Activated naive CD8-positive, alpha-beta T cell treated with anti-CD3 and anti-CD28 coated beads, Interleukin-2, amount 50 U/mL, for 24 hours (primary cell): ENCODE data around the gene ARHGEF4.
"Not testable (repeated sequence)": the region's sequence is repeated elsewhere in the genome, so short reads cannot be mapped to it uniquely, and the experiment has no call there.

ENCODE experiments used
- ATAC-seq: fragments of 150-1000 bp; cut with Tn5 transposase; one replicate; pipeline ENCODE4 v1.10.0; 2021
- DNase-seq: peaks from one replicate; pipeline ENCODE4 v3.0.0; 2021
- H3K27ac Mint-ChIP-seq: one replicate; pipeline ENCODE4 v1.8.0; 2021; ENCODE audit warnings: mild to moderate bottlenecking, mixed read lengths
- H3K27me3 Mint-ChIP-seq: one replicate; pipeline ENCODE4 v1.8.0; 2021; ENCODE audit warnings: mixed read lengths
- H3K36me3 Mint-ChIP-seq: one replicate; pipeline ENCODE4 v1.8.0; 2021; ENCODE audit warnings: low read depth, mixed read lengths
- H3K4me1 Mint-ChIP-seq: one replicate; pipeline ENCODE4 v1.8.0; 2021; ENCODE audit warnings: mixed read lengths
- H3K4me3 Mint-ChIP-seq: one replicate; pipeline ENCODE4 v1.8.0; 2021; ENCODE audit warnings: mild to moderate bottlenecking, moderate library complexity, mixed read lengths
- H3K9me3 Mint-ChIP-seq: one replicate; pipeline ENCODE4 v1.8.0; 2021; ENCODE audit warnings: mixed read lengths

The ARHGEF4 gene

GRCh38 chr2:131077182-131077846 lies 240.6 kb downstream of the ARHGEF4 start:
- peaks cover 22% of the 10 kb centered on the region for H3K4me1 Mint-ChIP-seq
- no peaks in the 10 kb centered on the region for H3K9me3 Mint-ChIP-seq
- H3K4me3 Mint-ChIP-seq, result no peak overlapping the region
- H3K36me3 Mint-ChIP-seq, result peaks cover 58% of the 10 kb centered on the region
- no peak for DNase-seq
- no peak overlapping the region for H3K27ac Mint-ChIP-seq
- no peak for ATAC-seq
- H3K27me3 Mint-ChIP-seq, result no peaks in the 10 kb centered on the region

GRCh38 chr2:131077966-131078365 lies 241.3 kb downstream of the ARHGEF4 start:
- no peak overlapping the region for H3K4me3 Mint-ChIP-seq

GRCh38 chr2:131079931-131080330 lies 243.2 kb downstream of the ARHGEF4 start:
- Mint-ChIP-seq H3K36me3 (peaks cover 61% of the 10 kb centered on the region), H3K4me1 (peaks cover 23% of the 10 kb centered on the region)
- H3K9me3 Mint-ChIP-seq, H3K27ac Mint-ChIP-seq, DNase-seq, H3K27me3 Mint-ChIP-seq, H3K4me3 Mint-ChIP-seq, ATAC-seq: not testable (repeated sequence)

More at GRCh38 chr2:131077966-131078365, 241.3 kb downstream of the ARHGEF4 start:
- Mint-ChIP-seq H3K27me3 (no peaks in the 10 kb centered on the region), H3K4me1 (peaks cover 22% of the 10 kb centered on the region), H3K36me3 (peaks cover 62% of the 10 kb centered on the region), H3K27ac (peak overlapping the region; percentile 25), H3K9me3 (no peaks in the 10 kb centered on the region)
- DNase-seq, result no peak
- ATAC-seq, result no peak

- no peak for DNase-seq
- Mint-ChIP-seq H3K9me3 (no peaks in the 10 kb centered on the region), H3K27ac (peak overlapping the region; percentile 1), H3K36me3 (peaks cover 68% of the 10 kb centered on the region), H3K4me1 (peaks cover 26% of the 10 kb centered on the region), H3K27me3 (no peaks in the 10 kb centered on the region), H3K4me3 (no peak overlapping the region)
- ATAC-seq, result no peak
These were observed 244.5 kb downstream of the ARHGEF4 start for GRCh38 chr2:131081190-131081589.

- no peak overlapping the region for H3K27ac Mint-ChIP-seq
- H3K36me3 Mint-ChIP-seq, result peaks cover 62% of the 10 kb centered on the region
- ATAC-seq (no peak), DNase-seq (no peak)
- no peaks in the 10 kb centered on the region for H3K9me3 Mint-ChIP-seq
- no peaks in the 10 kb centered on the region for H3K27me3 Mint-ChIP-seq
- no peak overlapping the region for H3K4me3 Mint-ChIP-seq
- H3K4me1 Mint-ChIP-seq, result peaks cover 32% of the 10 kb centered on the region
These were observed 248.9 kb downstream of the ARHGEF4 start for GRCh38 chr2:131085646-131086045.

DNA sequence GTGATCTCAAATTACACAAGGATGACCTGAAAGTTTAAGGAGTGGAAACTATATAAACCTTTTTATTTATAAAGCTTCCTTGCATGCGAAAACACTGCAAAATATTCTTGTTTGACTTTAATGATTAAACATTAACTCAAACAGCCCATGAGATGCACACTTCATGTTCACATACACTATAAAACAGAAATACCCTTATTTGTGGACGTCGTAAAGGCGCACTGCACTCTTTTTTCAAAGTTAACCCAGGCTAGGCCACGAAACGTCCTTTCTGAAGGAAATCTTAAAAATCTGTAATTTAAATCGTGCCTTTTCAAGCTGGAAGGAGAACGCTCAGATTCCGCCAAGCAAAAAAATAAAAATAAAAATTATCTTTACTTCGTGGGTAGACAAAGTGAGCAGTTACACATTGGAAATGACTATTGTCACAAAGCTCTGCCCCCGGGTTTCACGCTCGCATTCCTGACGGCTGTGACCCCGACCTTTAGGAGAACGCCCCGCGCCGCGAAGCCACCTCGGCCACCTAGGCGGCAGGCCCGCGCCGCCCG lies 255.8 kb downstream of the ARHGEF4 start:
- H3K4me1 Mint-ChIP-seq, result peaks cover 31% of the 10 kb centered on the region
- no peaks in the 10 kb centered on the region for H3K27me3 Mint-ChIP-seq
- DNase-seq (no peak), ATAC-seq (no peak)
- peak overlapping the region; percentile 82 for H3K4me3 Mint-ChIP-seq
- H3K36me3 Mint-ChIP-seq, result peaks cover 19% of the 10 kb centered on the region
- H3K27ac Mint-ChIP-seq, result peak overlapping the region; percentile 76
- no peaks in the 10 kb centered on the region for H3K9me3 Mint-ChIP-seq

DNA sequence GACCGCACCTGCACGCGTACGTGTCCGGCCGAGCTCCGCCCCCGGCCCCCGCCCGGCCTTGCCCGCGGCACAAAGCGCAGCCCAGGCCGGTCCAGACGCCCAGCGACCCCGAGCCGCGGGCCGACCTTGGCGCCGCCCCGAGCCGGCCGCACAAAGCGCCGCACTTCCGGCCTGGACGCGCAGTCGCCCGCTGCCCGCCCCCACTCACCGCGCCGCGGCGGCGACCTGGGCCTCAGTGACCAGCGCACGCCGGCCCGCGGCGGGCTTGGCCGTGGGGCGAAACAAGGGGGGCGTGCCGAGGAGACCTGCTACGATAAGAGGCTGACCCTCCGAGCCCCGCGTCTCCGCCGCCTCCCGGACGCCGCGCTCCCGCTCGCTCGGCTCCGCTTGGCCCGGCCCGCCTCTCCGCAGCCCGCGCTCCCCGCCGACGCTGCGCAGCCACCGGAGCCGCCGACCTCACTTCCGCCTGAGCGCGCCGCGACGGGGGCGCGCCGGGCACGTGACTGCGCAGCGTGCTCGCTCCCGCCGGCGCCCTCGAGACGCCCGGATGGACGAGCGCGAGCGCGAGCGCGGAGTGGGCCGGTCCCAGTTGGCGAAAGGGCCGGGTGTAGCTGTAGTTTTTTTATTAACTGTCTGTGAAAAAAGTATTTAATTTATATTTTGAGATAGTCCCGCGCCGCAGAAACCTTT lies 256.4 kb downstream of the ARHGEF4 start, which contains the start of gene FAM168B:
FAM168B (minus strand) TSS at position 455 of the 690 bp plus-strand sequence. CDS start 10,814 bp downstream, outside the sequence.
- DNase-seq (peak; percentile 90), ATAC-seq (peak; percentile 85)
- Mint-ChIP-seq H3K27ac (peak within 1 kb of the TSS; percentile 94), H3K4me3 (peak within 1 kb of the TSS; percentile 90), H3K36me3 (peaks cover 13% of the 10 kb centered on the region), H3K4me1 (peaks cover 28% of the 10 kb centered on the region), H3K9me3 (no peaks in the 10 kb centered on the region), H3K27me3 (no peaks in the 10 kb centered on the region)

DNA sequence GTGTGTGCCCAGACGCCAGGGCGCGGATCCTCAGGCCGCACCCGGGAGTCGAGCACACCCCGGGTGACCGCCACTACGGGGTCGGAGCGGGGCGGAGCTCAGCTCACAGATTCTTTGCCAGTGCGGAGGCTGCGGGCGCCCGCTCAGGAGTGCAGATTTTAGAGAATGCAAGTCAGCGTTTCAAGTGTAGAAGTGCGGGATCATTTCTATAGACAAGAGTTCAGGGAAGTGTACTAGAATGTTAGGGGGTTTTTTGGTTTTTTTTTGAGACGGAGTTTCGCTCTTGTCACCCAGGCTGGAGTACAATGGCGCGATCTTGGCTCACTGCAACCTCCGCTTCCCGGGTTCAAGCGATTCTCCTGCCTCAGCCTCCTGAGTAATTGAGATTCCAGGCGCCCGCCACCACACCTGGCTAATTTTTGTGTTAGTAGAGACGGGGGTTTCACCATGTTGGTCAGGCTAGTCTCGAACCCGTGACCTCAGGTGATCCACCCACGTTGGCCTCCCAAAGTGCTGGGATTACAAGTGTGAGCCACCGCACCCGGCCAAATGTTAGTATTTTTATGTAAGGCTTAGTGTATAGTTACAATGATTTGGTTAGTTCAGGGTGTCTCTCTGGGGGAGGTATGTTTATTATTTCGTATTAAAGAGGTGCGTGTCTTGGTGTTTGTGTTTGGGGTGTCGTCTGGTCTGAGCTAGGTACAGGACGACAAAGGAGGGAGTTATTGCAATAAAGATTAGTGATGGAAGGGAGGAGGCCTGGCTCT lies 257.2 kb downstream of the ARHGEF4 start:
- peak overlapping the region; percentile 90 for H3K4me3 Mint-ChIP-seq
- no peaks in the 10 kb centered on the region for H3K9me3 Mint-ChIP-seq
- H3K27ac Mint-ChIP-seq, result peak overlapping the region; percentile 94
- H3K4me1 Mint-ChIP-seq, result peaks cover 25% of the 10 kb centered on the region
- no peaks in the 10 kb centered on the region for H3K27me3 Mint-ChIP-seq
- ATAC-seq (peak; percentile 78), DNase-seq (peak; percentile 38)
- peaks cover 10% of the 10 kb centered on the region for H3K36me3 Mint-ChIP-seq

DNA sequence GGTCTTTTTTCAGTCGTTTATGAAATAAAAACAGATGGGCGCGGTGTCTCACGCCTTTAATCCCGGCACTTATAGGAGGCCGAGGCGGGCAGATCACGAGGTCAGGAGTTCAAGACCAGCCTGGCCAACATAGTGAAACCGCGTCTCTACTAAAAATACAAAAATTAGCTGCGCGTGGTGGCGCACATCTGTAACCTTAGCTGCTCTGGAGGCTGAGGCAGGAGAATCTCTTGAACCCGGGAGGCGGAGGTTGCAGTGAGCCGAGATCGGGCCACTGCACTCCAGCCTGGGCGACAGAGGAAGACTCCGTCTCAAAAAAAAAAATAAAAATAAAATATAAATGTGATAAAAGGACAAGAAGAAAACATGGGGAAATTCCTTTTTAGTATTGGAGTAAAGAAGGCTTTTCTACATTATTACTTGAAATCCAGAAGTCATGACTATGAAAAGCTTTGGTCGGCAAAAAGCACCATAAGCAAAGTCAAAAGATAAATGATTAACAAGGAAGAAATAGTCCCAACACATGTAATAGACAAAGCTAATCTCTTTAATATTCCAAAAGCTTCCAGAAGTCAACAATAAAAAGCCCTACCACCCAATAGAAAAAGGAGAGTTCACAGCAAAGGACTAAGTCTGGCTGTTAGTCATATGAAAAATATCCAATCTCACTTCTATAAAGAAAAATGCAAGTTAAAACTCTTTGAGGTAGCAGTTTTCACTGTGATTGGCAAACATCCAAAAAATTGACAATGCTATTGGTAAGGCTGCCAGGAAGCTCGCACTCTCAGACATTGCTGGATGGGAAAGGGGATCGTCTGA lies 258.0 kb downstream of the ARHGEF4 start:
- Mint-ChIP-seq H3K9me3 (no peaks in the 10 kb centered on the region), H3K27ac (peak overlapping the region; percentile 94), H3K27me3 (no peaks in the 10 kb centered on the region), H3K4me1 (peaks cover 20% of the 10 kb centered on the region), H3K36me3 (peaks cover 7% of the 10 kb centered on the region), H3K4me3 (peak overlapping the region; percentile 90)
- ATAC-seq, result no peak
- no peak for DNase-seq
